ENCODE data around the gene TSPEAR.
"Not testable (repeated sequence)": the region's sequence is repeated elsewhere in the genome, so short reads cannot be mapped to it uniquely, and the experiment has no call there.

Gene TSPEAR

GRCh38 chr21:44484498-44485253, 226.7 kb downstream of the TSPEAR start:
- Histone ChIP-seq H3K27ac (ENCODE audit: low read depth, low read length) (no peak overlapping the region), H3K36me3 (ENCODE audit: insufficient read depth, low read length) (no peaks in the 10 kb centered on the region), H3K27me3 (ENCODE audit: control insufficient read depth in 1 of 2, insufficient read depth in 2 of 2, low read length in 2 of 2) (no peaks in the 10 kb centered on the region), H3K9ac (ENCODE audit: low read length) (no peak overlapping the region), H3K9me3 (ENCODE audit: low read length) (no peaks in the 10 kb centered on the region), H3K4me3 (ENCODE audit: low read depth in 1 of 2, low read length in 2 of 2) (no peak overlapping the region), H3K4me1 (ENCODE audit: insufficient read depth, low read length) (no peaks in the 10 kb centered on the region)

GRCh38 chr21:44483288-44484237, 227.8 kb downstream of the TSPEAR start:
- no peak overlapping the region for H3K4me3 ChIP-seq (ENCODE audit: low read depth in 1 of 2, low read length in 2 of 2)
- H3K36me3 ChIP-seq (ENCODE audit: insufficient read depth, low read length) = no peaks in the 10 kb centered on the region
- no peaks in the 10 kb centered on the region for H3K9me3 ChIP-seq (ENCODE audit: low read length)
- H3K27ac ChIP-seq (ENCODE audit: low read depth, low read length) = no peak overlapping the region
- H3K4me1 ChIP-seq (ENCODE audit: insufficient read depth, low read length) = peaks cover 4% of the 10 kb centered on the region
- no peak overlapping the region for H3K9ac ChIP-seq (ENCODE audit: low read length)
- no peaks in the 10 kb centered on the region for H3K27me3 ChIP-seq (ENCODE audit: control insufficient read depth in 1 of 2, insufficient read depth in 2 of 2, low read length in 2 of 2)

GRCh38 chr21:44482581-44483287, 228.6 kb downstream of the TSPEAR start:
- H3K27ac ChIP-seq (ENCODE audit: low read depth, low read length) = no peak overlapping the region
- no peaks in the 10 kb centered on the region for H3K9me3 ChIP-seq (ENCODE audit: low read length)
- no peaks in the 10 kb centered on the region for H3K36me3 ChIP-seq (ENCODE audit: insufficient read depth, low read length)
- peaks cover 12% of the 10 kb centered on the region for H3K4me1 ChIP-seq (ENCODE audit: insufficient read depth, low read length)
- no peaks in the 10 kb centered on the region for H3K27me3 ChIP-seq (ENCODE audit: control insufficient read depth in 1 of 2, insufficient read depth in 2 of 2, low read length in 2 of 2)
- no peak overlapping the region for H3K9ac ChIP-seq (ENCODE audit: low read length)
- no peak overlapping the region for H3K4me3 ChIP-seq (ENCODE audit: low read depth in 1 of 2, low read length in 2 of 2)

GRCh38 chr21:44480200-44481053, 230.9 kb downstream of the TSPEAR start:
- no peak overlapping the region for H3K4me3 ChIP-seq (ENCODE audit: low read depth in 1 of 2, low read length in 2 of 2)
- no peaks in the 10 kb centered on the region for H3K36me3 ChIP-seq (ENCODE audit: insufficient read depth, low read length)
- H3K27me3 ChIP-seq (ENCODE audit: control insufficient read depth in 1 of 2, insufficient read depth in 2 of 2, low read length in 2 of 2) = no peaks in the 10 kb centered on the region
- no peak overlapping the region for H3K27ac ChIP-seq (ENCODE audit: low read depth, low read length)
- H3K9ac ChIP-seq (ENCODE audit: low read length) = no peak overlapping the region
- no peaks in the 10 kb centered on the region for H3K9me3 ChIP-seq (ENCODE audit: low read length)
- peaks cover 18% of the 10 kb centered on the region for H3K4me1 ChIP-seq (ENCODE audit: insufficient read depth, low read length)

- H3K27me3 ChIP-seq (ENCODE audit: control insufficient read depth in 1 of 2, insufficient read depth in 2 of 2, low read length in 2 of 2); H3K4me3 ChIP-seq (ENCODE audit: low read depth in 1 of 2, low read length in 2 of 2); H3K9ac ChIP-seq (ENCODE audit: low read length); H3K27ac ChIP-seq (ENCODE audit: low read depth, low read length); H3K9me3 ChIP-seq (ENCODE audit: low read length); H3K36me3 ChIP-seq (ENCODE audit: insufficient read depth, low read length): not testable (repeated sequence)
- H3K4me1 ChIP-seq (ENCODE audit: insufficient read depth, low read length) = peaks cover 18% of the 10 kb centered on the region
These were observed 231.7 kb downstream of the TSPEAR start for GRCh38 chr21:44479556-44480199.

- Histone ChIP-seq H3K9ac (ENCODE audit: low read length) (no peak overlapping the region), H3K27me3 (ENCODE audit: control insufficient read depth in 1 of 2, insufficient read depth in 2 of 2, low read length in 2 of 2) (no peaks in the 10 kb centered on the region), H3K4me1 (ENCODE audit: insufficient read depth, low read length) (peaks cover 18% of the 10 kb centered on the region), H3K36me3 (ENCODE audit: insufficient read depth, low read length) (no peaks in the 10 kb centered on the region), H3K9me3 (ENCODE audit: low read length) (no peaks in the 10 kb centered on the region), H3K4me3 (ENCODE audit: low read depth in 1 of 2, low read length in 2 of 2) (no peak overlapping the region), H3K27ac (ENCODE audit: low read depth, low read length) (peak overlapping the region; percentile 54)
These were observed 232.6 kb downstream of the TSPEAR start for GRCh38 chr21:44478801-44479167.

GRCh38 chr21:44478124-44478800, 233.1 kb downstream of the TSPEAR start:
- Histone ChIP-seq H3K4me1 (ENCODE audit: insufficient read depth, low read length) (peaks cover 18% of the 10 kb centered on the region), H3K9me3 (ENCODE audit: low read length) (no peaks in the 10 kb centered on the region), H3K27ac (ENCODE audit: low read depth, low read length) (peak overlapping the region; percentile 54), H3K4me3 (ENCODE audit: low read depth in 1 of 2, low read length in 2 of 2) (no peak overlapping the region), H3K27me3 (ENCODE audit: control insufficient read depth in 1 of 2, insufficient read depth in 2 of 2, low read length in 2 of 2) (no peaks in the 10 kb centered on the region), H3K36me3 (ENCODE audit: insufficient read depth, low read length) (no peaks in the 10 kb centered on the region), H3K9ac (ENCODE audit: low read length) (peak overlapping the region; percentile 32)

- Histone ChIP-seq H3K36me3 (ENCODE audit: insufficient read depth, low read length) (no peaks in the 10 kb centered on the region), H3K4me1 (ENCODE audit: insufficient read depth, low read length) (peaks cover 18% of the 10 kb centered on the region), H3K9me3 (ENCODE audit: low read length) (no peaks in the 10 kb centered on the region), H3K9ac (ENCODE audit: low read length) (peak overlapping the region; percentile 32), H3K4me3 (ENCODE audit: low read depth in 1 of 2, low read length in 2 of 2) (no peak overlapping the region), H3K27me3 (ENCODE audit: control insufficient read depth in 1 of 2, insufficient read depth in 2 of 2, low read length in 2 of 2) (no peaks in the 10 kb centered on the region), H3K27ac (ENCODE audit: low read depth, low read length) (no peak overlapping the region)
These were observed 233.7 kb downstream of the TSPEAR start for GRCh38 chr21:44477712-44478111.

GRCh38 chr21:44477131-44477530, 234.2 kb downstream of the TSPEAR start:
- no peak overlapping the region for H3K9ac ChIP-seq (ENCODE audit: low read length)
- H3K4me1 ChIP-seq (ENCODE audit: insufficient read depth, low read length) = peaks cover 18% of the 10 kb centered on the region
- no peak overlapping the region for H3K27ac ChIP-seq (ENCODE audit: low read depth, low read length)
- no peaks in the 10 kb centered on the region for H3K27me3 ChIP-seq (ENCODE audit: control insufficient read depth in 1 of 2, insufficient read depth in 2 of 2, low read length in 2 of 2)
- H3K36me3 ChIP-seq (ENCODE audit: insufficient read depth, low read length) = no peaks in the 10 kb centered on the region
- H3K9me3 ChIP-seq (ENCODE audit: low read length) = no peaks in the 10 kb centered on the region
- no peak overlapping the region for H3K4me3 ChIP-seq (ENCODE audit: low read depth in 1 of 2, low read length in 2 of 2)

- Histone ChIP-seq H3K27me3 (ENCODE audit: control insufficient read depth in 1 of 2, insufficient read depth in 2 of 2, low read length in 2 of 2) (no peaks in the 10 kb centered on the region), H3K4me3 (ENCODE audit: low read depth in 1 of 2, low read length in 2 of 2) (no peak overlapping the region), H3K4me1 (ENCODE audit: insufficient read depth, low read length) (peaks cover 18% of the 10 kb centered on the region), H3K9ac (ENCODE audit: low read length) (no peak overlapping the region), H3K9me3 (ENCODE audit: low read length) (no peaks in the 10 kb centered on the region), H3K36me3 (ENCODE audit: insufficient read depth, low read length) (no peaks in the 10 kb centered on the region), H3K27ac (ENCODE audit: low read depth, low read length) (no peak overlapping the region)
These were observed 236.0 kb downstream of the TSPEAR start for GRCh38 chr21:44475266-44475845.

Measured in muscle layer of colon (tissue), 2 donors.